HepG2 (cell line): Measurements from ENCODE around the gene MAPK8IP3. TPM values are rescaled to one million over a fixed set of nuclear protein-coding genes. Genes with fewer than 3 reads are reported as not detected.

Experiments
- GATAD2A ChIP-seq: IDR thresholded peaks from 2 replicates; pipeline ENCODE4 v1.6.1; 2016
- HCFC1 ChIP-seq: fragments of 150-350 bp; IDR thresholded peaks from 2 replicates; pipeline ENCODE4 v1.6.1; 2014; ENCODE audit warnings: low read depth, low read length
- KDM2A ChIP-seq: sonication (generic); formaldehyde crosslinking; IDR thresholded peaks from 2 replicates; pipeline ENCODE4 v1.4.0; 2020; ENCODE audit warnings: low read depth, missing genetic modification reagents, borderline replicate concordance
- MEF2D ChIP-seq: sonication (generic); formaldehyde crosslinking; IDR thresholded peaks from 2 replicates; pipeline ENCODE4 v1.5.1; 2020; ENCODE audit warnings: mild to moderate bottlenecking, missing genetic modification reagents
- MXD4 ChIP-seq: IDR thresholded peaks from 2 replicates; pipeline ENCODE4 v1.6.1; 2016; ENCODE audit warnings: mild to moderate bottlenecking, missing biosample characterization, missing genetic modification reagents
- PHF5A ChIP-seq: IDR thresholded peaks from one replicate; pipeline ENCODE4 v1.6.1; 2018; ENCODE audit warnings: low read depth, missing genetic modification reagents; ENCODE audit not compliant: unreplicated experiment
- YEATS2 ChIP-seq: sonication (generic); formaldehyde crosslinking; IDR thresholded peaks from 2 replicates; pipeline ENCODE4 v1.4.0; 2020; ENCODE audit warnings: missing genetic modification reagents, borderline replicate concordance
- ZFP90 ChIP-seq: sonication (generic); formaldehyde crosslinking; IDR thresholded peaks from 2 replicates; pipeline ENCODE4 v1.8.0; 2022; ENCODE audit warnings: missing genetic modification reagents, mild to moderate bottlenecking, inconsistent platforms, borderline replicate concordance
- ZKSCAN1 ChIP-seq: fragments of 150-350 bp; IDR thresholded peaks from 2 replicates; pipeline ENCODE4 v1.6.1; 2014; ENCODE audit warnings: low read length
- ZNF337 ChIP-seq: sonication (generic); formaldehyde crosslinking; IDR thresholded peaks from 2 replicates; pipeline ENCODE4 v1.5.1; 2020; ENCODE audit warnings: missing genetic modification reagents, low read depth, mild to moderate bottlenecking, borderline replicate concordance
- ZNF354B ChIP-seq: sonication (generic); formaldehyde crosslinking; IDR thresholded peaks from 2 replicates; pipeline ENCODE4 v1.8.0; 2022; ENCODE audit warnings: mild to moderate bottlenecking, missing genetic modification reagents
- ZNF670 ChIP-seq: sonication (generic); formaldehyde crosslinking; IDR thresholded peaks from 2 replicates; pipeline ENCODE4 v1.8.0; 2022; ENCODE audit warnings: mild to moderate bottlenecking, missing genetic modification reagents, borderline replicate concordance
- polyA plus RNA-seq, 8 experiments: library from polyadenylated mRNA; depleted of rRNA in 3 of 8; stranded (reverse) in 7 of 8; unstranded in 1 of 8; fragments of >200 nt; fragmentation: Illumina TruSeq in 4 of 8; extraction: Trizol in 4 of 8; gene quantifications; 2 replicates each; pipeline versions ENCODE4 v1.2.1 to v1.2.3, GENCODE V29; 2011 to 2016; ENCODE audit warnings: low read depth in 4 of 8, missing spikeins in 1 of 8, mixed read lengths in 1 of 8; ENCODE audit not compliant: insufficient read depth in 1 of 8
- total RNA-seq, 5 experiments: library from RNA; depleted of rRNA; stranded (reverse); fragments of >200 nt; fragmentation: Illumina TruSeq; extraction: Trizol; gene quantifications; 2 replicates each; pipeline ENCODE4 v1.2.3, GENCODE V29; 2016; ENCODE audit warnings: low read depth in 1 of 5
- TF ChIP-seq, protein P1 (sequence below): sonication (generic); formaldehyde crosslinking; IDR thresholded peaks from 2 replicates; pipeline ENCODE4 v1.5.1; 2020; ENCODE audit warnings: mild to moderate bottlenecking, missing genetic modification reagents, moderate library complexity
- TF ChIP-seq, protein P2 (sequence below): sonication (generic); formaldehyde crosslinking; IDR thresholded peaks from 2 replicates; pipeline ENCODE4 v1.5.1; 2020; ENCODE audit warnings: mild to moderate bottlenecking, missing genetic modification reagents, borderline replicate concordance
- TF ChIP-seq, protein P3 (sequence below): IDR thresholded peaks from 2 replicates; pipeline ENCODE4 v1.6.1; 2016; ENCODE audit warnings: low read depth, borderline replicate concordance
- TF ChIP-seq, protein P4 (sequence below): sonication (generic); formaldehyde crosslinking; IDR thresholded peaks from 2 replicates; pipeline ENCODE4 v1.4.0; 2020; ENCODE audit warnings: missing genetic modification reagents
- TF ChIP-seq, protein P5 (sequence below): sonication (generic); formaldehyde crosslinking; IDR thresholded peaks from 2 replicates; pipeline ENCODE4 v1.4.0; 2020; ENCODE audit warnings: missing genetic modification reagents, borderline replicate concordance

Gene MAPK8IP3
- total and polyA plus RNA-seq, 2 of the 13 experiments (the other 11 are each of a cell fraction or from before 2014, with no cell fraction given): 25.1 to 41.7 TPM

DNA sequence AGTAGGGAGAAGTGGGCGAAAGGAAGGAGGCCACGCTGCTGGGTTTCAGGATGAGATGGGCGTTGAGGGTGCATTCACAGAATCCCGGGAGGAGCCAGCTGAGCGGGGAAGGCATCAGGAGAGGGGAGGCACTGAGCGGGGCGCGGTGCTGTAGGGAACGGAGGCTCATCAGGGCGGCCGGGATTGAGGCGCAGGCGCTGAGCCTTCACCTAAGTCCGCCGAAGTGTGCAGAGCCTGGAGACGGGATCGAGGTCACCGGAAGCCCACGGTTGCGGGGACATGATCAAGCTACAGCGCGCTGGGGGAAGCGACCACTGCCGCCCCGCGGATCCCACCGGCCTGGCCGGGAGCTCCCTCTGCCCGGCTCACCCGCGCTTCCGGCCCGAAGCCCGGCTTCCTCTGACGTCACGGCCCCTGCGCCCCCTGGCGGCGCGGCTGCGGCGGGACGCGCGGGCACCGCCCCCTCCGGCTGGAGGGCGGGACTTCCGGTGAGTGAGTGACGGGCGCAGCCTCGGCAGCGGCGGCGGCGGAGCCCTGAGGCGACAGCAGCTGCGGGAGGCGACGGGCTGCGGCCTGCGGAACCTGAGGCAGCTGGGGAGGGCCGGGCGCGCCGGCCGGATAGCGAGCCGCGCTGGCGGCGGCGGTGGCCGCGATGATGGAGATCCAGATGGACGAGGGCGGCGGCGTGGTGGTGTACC is at the start of gene MAPK8IP3 (continued):
- TF ChIP-seq, protein P1, sequence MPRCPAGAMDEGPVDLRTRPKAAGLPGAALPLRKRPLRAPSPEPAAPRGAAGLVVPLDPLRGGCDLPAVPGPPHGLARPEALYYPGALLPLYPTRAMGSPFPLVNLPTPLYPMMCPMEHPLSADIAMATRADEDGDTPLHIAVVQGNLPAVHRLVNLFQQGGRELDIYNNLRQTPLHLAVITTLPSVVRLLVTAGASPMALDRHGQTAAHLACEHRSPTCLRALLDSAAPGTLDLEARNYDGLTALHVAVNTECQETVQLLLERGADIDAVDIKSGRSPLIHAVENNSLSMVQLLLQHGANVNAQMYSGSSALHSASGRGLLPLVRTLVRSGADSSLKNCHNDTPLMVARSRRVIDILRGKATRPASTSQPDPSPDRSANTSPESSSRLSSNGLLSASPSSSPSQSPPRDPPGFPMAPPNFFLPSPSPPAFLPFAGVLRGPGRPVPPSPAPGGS (CRISPR knock-in tag): peak; percentile 86
- TF ChIP-seq MXD4 (CRISPR knock-in tag) (peak; percentile 66; the same call in 1 of the 2 replicates), ZNF337 (CRISPR knock-in tag) (no peak), ZKSCAN1 (no peak), GATAD2A (0 out of 2 replicates have a peak, but pooled peaks have one; percentile 9), YEATS2 (CRISPR knock-in tag) (no peak), ZNF670 (CRISPR knock-in tag) (no peak; the same call in 1 of the 2 replicates), ZFP90 (CRISPR knock-in tag) (peak; percentile 86), KDM2A (CRISPR knock-in tag) (peak; percentile 97), ZNF354B (CRISPR knock-in tag) (no peak), PHF5A (peak; percentile 80), MEF2D (CRISPR knock-in tag) (no peak; the same call in 1 of the 2 replicates), HCFC1 (peak; percentile 60)
- TF ChIP-seq, protein P2, sequence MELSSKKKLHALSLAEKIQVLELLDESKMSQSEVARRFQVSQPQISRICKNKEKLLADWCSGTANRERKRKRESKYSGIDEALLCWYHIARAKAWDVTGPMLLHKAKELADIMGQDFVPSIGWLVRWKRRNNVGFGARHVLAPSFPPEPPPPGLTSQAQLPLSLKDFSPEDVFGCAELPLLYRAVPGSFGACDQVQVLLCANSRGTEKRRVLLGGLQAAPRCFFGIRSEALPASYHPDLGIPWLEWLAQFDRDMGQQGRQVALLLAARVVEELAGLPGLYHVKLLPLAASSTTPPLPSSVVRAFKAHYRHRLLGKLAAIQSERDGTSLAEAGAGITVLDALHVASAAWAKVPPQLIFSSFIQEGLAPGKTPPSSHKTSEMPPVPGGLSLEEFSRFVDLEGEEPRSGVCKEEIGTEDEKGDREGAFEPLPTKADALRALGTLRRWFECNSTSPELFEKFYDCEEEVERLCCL: no peak; the same call in 1 of the 2 replicates
- TF ChIP-seq, protein P3, sequence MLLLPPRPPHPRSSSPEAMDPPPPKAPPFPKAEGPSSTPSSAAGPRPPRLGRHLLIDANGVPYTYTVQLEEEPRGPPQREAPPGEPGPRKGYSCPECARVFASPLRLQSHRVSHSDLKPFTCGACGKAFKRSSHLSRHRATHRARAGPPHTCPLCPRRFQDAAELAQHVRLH: peak; percentile 63; the same call in 1 of the 2 replicates
- TF ChIP-seq, protein P4, sequence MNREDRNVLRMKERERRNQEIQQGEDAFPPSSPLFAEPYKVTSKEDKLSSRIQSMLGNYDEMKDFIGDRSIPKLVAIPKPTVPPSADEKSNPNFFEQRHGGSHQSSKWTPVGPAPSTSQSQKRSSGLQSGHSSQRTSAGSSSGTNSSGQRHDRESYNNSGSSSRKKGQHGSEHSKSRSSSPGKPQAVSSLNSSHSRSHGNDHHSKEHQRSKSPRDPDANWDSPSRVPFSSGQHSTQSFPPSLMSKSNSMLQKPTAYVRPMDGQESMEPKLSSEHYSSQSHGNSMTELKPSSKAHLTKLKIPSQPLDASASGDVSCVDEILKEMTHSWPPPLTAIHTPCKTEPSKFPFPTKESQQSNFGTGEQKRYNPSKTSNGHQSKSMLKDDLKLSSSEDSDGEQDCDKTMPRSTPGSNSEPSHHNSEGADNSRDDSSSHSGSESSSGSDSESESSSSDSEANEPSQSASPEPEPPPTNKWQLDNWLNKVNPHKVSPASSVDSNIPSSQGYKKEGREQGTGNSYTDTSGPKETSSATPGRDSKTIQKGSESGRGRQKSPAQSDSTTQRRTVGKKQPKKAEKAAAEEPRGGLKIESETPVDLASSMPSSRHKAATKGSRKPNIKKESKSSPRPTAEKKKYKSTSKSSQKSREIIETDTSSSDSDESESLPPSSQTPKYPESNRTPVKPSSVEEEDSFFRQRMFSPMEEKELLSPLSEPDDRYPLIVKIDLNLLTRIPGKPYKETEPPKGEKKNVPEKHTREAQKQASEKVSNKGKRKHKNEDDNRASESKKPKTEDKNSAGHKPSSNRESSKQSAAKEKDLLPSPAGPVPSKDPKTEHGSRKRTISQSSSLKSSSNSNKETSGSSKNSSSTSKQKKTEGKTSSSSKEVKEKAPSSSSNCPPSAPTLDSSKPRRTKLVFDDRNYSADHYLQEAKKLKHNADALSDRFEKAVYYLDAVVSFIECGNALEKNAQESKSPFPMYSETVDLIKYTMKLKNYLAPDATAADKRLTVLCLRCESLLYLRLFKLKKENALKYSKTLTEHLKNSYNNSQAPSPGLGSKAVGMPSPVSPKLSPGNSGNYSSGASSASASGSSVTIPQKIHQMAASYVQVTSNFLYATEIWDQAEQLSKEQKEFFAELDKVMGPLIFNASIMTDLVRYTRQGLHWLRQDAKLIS: no peak
- TF ChIP-seq, protein P5, sequence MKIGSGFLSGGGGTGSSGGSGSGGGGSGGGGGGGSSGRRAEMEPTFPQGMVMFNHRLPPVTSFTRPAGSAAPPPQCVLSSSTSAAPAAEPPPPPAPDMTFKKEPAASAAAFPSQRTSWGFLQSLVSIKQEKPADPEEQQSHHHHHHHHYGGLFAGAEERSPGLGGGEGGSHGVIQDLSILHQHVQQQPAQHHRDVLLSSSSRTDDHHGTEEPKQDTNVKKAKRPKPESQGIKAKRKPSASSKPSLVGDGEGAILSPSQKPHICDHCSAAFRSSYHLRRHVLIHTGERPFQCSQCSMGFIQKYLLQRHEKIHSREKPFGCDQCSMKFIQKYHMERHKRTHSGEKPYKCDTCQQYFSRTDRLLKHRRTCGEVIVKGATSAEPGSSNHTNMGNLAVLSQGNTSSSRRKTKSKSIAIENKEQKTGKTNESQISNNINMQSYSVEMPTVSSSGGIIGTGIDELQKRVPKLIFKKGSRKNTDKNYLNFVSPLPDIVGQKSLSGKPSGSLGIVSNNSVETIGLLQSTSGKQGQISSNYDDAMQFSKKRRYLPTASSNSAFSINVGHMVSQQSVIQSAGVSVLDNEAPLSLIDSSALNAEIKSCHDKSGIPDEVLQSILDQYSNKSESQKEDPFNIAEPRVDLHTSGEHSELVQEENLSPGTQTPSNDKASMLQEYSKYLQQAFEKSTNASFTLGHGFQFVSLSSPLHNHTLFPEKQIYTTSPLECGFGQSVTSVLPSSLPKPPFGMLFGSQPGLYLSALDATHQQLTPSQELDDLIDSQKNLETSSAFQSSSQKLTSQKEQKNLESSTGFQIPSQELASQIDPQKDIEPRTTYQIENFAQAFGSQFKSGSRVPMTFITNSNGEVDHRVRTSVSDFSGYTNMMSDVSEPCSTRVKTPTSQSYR (CRISPR knock-in tag): no peak
